Activated CD4-positive, alpha-beta T cell treated with anti-CD3 and anti-CD28 coated beads, Interleukin-10, Interleukin-2, amounts not matched to agents 100 ng/mL and 50 ng/mL, durations not matched to agents 16 hours and 8 hours (primary cell): ENCODE data around the gene PSMG3.

Experiments
- DNase-seq: peaks from one replicate; pipeline ENCODE4 v3.0.0-alpha.2; 2020

PSMG3 gene

GRCh38 chr7:1569833-1570632 is at the start of gene PSMG3:
Gene PSMG3 (minus strand): TSS chr7:1570032. CDS start chr7:1569339, 693 bp downstream.
- DNase-seq, result peak; percentile 95

DNA sequence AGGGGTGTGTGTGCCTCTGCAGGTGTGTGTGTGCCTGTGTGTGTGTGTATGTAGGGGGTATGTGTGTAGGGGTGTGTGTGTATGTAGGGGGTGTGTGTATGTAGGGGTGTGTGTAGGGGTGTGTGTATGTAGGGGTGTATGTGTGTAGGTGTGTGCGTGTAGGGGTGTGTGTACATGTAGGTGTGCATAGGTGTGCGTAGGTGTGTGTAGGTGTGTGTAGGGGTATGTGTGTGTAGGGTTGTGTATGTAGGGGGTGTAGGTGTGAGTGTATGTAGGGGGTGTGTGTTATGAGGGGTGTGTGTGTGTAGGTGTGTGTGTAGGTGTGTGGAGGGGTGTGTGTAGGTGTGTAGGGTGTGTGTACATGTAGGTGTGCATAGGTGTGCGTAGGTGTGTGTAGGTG is 48.6 kb upstream of the PSMG3 start:
- no peak for DNase-seq

- DNase-seq, result no peak
Observed at GRCh38 chr7:1617957-1618356, 48.1 kb upstream of the PSMG3 start.

- no peak for DNase-seq
Observed at GRCh38 chr7:1616741-1617140, 46.9 kb upstream of the PSMG3 start.

- no peak for DNase-seq
Observed at GRCh38 chr7:1611708-1612241, 41.9 kb upstream of the PSMG3 start.

- DNase-seq, result no peak
Observed at GRCh38 chr7:1610678-1611302, 41.0 kb upstream of the PSMG3 start.

GRCh38 chr7:1610013-1610677 is 40.3 kb upstream of the PSMG3 start:
- DNase-seq, result no peak

DNA sequence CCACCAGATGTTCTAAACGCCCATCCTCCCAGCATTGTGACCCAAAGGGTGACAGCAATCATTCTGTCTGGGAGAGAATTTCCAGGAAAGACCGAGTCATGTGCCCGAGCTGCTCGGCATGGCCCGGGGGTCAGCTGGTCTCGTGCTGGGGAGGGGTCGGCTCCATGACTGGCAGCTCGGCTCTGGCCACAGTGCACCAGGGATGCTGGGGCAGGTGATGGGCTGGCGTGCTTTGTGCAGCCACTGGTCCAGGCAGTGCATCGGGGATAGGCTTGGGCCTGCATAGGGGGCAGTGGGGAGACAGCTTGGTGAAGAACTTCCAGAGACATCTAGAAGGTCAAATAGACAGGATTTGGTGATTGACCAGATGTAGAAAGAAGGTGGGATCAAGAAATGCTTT is 39.2 kb upstream of the PSMG3 start:
- DNase-seq, result no peak

DNA sequence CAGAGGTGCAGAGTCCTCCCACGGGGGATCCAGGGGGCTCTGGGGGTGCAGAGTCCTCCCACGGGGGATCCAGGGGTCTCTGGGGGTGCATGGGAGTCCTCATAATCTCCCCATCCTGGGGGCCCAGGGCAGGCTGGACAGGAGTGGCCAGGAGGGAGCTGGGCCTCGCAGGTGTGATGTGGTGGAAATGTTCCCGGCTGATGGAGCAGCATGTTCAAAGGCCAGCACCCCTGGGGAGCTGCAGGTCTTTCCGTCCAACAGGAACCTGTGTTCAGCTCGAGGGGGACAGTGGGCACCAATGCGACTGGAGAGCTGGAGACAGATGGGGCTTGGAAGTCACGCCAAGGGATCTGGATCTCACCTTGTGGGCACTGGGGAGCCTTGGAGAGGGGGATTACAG is 38.5 kb upstream of the PSMG3 start:
- DNase-seq, result no peak

DNA sequence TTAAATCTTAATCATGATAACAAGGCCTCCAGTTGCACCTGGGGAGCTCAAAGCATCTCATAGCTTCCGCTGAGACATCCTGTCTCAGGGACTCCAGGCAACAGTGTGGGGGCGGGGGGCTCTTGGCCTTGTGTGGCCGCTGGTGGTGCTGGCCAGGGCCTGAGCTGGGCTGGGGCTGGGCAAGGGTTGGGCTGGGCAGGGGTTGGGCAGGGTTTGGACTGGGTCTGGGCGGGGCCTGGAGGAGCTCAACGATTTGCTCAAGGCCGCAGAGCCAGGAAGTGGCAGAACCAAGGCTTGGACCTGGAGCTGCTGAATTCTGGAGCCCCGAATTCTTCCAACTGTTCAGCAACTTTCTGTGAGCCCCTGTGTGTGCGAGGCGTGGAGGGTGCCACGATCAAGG is 37.9 kb upstream of the PSMG3 start:
- DNase-seq, result no peak

DNA sequence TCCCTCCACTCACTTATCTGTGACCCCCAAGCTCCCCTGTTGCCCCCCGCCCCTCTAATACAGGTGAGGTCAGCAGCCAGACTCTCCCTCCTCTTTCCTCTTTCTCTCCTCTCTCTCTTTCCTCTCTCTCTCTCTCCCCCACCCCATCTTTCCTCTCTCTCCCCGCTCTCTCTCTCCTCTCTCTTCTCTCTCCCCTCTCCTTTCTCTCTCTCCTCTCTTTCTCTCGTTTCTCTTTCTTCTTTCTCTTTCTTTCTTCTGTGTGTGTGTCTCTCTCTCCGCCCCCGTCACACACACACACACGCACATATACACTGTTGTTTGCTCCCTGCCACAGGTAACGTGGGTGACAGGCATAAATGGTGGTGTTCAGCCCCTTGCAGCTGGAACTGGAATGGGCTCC is 37.2 kb upstream of the PSMG3 start:
- DNase-seq, result no peak

DNA sequence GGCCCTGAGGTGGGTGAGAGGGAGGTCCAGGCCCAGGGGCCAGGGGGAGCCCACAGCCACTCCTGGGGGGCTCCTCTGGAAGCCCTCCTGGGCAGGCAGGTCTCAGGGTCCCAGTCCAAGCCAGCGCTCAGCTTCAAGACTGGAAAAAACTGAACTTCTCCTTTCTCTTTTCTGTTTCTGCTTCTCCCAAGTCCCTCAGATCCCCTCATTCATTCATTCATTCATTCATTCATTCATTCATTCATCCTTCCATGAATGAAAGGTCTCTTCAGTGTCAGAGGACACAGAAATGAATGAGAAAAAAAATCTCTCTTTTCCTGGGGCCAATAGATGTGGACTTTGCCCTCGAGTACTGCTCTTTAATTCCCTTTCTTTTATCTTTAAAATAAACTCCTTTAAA is 34.6 kb upstream of the PSMG3 start:
- no peak for DNase-seq

- DNase-seq, result no peak
Observed at GRCh38 chr7:1603346-1604225, 33.8 kb upstream of the PSMG3 start.

DNA sequence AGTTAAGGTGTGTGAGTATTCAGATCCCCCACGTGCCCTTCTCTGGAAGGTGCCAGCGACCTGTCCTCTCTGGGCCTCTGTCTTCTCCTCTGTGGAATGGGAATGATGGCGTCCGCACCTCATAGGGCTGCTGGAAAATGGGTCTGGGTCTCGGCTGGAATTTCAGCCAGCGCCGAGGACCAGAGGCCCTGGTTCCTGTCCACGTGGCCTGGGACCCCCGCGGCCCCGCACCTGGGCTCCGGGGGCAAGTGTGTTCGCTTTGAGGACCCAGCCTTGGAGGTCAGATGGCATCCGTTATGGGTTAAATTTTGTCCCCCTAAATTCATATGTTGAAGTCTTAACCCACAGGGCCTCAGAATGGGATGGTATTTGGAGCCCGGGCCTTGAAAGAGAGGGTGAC is 32.6 kb upstream of the PSMG3 start:
- DNase-seq, result no peak

DNA sequence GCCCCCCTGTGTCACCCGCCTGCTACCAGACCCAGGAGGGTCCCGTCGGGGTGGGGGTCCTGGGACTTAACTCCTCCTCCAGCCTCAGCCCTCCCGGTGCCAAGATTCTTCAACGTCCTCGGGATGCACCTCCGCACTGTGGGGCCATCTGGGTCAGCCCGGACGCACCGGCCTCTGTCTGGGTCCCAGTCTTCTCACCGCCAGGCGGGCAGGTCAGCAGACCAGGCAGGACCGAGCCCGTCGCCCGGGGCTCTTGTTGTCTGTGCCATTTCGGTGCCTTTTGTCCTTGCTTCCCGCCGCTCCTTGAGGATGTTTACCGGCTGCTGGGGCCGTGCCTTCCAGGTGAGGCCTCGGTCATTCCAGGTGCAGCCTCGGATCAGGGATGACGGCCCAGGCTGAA is 32.1 kb upstream of the PSMG3 start:
- DNase-seq, result no peak

DNA sequence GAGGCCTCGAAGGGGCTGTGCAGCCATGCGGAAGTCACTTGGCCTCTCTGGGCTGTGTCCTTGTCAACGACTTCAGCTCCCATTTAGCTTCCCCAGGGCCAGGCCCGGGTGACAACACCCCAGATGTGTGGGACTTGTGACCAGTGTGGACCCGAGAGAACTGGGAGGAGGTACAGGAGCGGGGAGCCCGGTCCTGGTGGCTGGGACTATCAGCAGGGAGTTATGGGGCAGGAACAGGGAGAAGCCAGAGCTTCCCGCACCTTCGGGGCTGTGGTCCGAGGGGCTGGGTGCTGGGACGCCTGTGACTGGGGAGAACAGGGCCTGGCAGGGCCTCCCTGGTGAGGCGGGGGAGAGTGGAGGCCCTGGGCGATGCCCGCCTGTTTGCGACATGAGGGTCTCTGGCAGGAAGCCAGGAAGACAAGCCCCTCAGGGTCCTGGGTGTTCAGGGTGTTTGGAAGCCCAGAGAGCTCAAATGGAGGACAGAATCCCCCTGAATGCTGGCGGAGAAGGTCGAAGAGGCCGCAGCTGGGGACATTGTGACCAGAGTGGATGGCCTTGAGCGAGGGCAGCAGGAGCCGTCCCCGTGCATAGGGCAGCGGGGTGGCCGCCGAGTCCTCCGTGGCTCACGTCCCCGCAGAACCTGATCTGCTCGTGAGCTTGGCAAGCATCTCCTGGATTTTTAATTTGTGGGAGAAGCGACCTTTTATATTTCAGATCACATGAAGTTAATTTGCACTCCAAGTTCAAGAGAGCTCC is 30.0 kb upstream of the PSMG3 start:
- DNase-seq, result no peak

GRCh38 chr7:1598961-1599639 is 29.3 kb upstream of the PSMG3 start:
- DNase-seq, result no peak

GRCh38 chr7:1598286-1598685 is 28.5 kb upstream of the PSMG3 start:
- DNase-seq, result no peak

- DNase-seq, result no peak
Observed at GRCh38 chr7:1597791-1598190, 28.0 kb upstream of the PSMG3 start.

DNA sequence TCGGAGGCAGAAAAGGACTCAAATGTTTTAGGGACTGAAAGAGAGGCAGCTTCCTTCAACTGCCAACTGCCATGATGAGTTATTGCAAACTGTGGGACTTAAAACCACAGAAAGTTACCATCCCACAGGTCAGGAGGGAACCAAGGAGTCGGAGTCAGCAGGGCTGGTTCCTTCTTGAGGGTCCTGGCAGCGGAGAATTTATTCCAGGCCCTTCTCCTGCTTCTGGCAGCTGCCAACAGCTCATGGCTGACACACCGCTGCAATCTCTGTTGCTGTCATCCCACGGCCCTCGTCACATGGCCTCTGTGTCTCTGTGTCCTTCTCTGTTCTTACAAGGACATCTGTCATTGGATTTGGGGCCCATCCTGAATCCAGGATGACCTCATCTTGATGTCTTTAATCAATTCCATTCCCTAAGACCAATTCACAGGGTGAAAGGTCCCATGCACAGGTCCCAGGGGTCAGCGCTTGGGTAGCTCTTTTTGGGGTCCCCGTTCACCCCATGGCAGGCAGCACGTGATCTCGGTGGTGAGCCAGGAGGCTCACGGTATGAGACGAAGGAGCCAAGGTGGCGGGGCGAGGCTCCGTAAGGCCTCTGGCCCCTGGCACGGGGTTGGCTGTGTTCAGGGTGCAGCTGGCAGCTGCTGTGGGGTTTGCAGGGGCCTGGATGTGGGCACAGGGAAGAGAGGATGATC is 27.4 kb upstream of the PSMG3 start:
- no peak for DNase-seq
